Measurements from ENCODE around the gene TNFRSF13B.
"Not testable (repeated sequence)": the region's sequence is repeated elsewhere in the genome, so short reads cannot be mapped to it uniquely, and the experiment has no call there.

The TNFRSF13B gene

DNA sequence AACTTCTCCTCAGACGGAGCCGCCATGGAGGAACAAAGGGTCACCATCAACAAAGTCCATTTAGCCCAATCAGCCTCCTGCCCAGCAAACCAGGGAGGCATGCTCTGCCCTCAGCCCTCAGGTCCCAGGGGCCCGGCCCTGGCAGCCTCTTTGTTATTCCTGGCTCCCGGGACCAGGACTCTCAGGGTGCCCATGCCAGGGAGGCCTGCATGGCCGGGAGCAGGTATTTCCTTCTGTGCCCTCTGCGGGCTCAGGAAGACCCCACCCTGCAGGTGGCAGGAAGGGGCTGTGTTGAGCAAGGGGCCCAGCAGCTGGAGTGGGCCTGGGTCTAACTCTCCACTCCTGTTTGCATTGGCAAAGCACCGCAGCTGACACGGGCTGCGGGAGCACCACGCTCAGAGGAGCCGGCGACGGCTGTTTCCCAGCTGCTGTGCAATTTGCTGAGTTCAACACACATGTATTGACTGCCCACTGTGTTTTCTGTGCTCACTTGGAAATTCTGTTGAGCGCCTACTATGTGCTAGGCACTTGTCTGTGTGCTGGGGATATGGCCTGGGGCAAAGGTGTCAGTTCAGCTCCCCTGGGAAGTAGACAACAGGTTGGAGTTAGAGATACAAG, 33.2 kb upstream of the TNFRSF13B start:
- DNase-seq: peak in 1 of 3 experiments; percentile 1

DNA sequence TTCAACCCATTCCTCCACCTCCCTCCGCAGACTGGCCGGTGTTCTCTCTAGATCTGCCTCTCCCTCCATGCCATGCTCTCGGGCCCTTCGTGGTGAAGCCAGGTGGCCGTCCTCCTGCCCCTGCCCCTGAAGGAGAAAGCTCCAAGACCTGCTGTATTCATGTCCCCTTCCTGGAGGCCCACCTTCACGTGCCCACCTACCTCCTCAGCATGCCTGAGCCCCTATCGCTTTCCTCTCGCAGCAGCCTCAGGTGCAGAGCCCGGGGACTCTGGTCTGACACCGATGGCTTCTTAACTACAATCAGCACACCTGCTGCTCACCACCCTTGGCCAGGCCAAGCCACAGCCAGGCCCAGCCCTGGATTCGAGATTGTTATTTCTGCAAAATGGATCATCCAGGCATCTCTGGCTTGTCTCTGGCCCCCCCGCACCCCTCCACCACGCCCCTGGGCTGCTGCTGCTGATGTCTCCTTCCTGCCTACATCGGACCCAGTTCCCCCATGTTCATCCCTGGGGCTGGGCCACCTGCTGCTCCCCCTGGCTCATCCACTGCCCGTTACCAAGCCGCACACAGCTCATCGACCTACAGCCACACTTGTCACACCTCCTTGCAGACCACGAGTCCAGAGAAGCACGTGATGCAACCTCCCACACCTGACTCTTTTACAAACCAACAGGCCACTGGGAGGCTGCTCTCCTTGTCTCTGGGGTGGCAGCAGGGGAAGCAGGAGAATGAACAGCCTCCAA, 32.5 kb upstream of the TNFRSF13B start:
- DNase-seq: peak in 2 of 3 experiments; percentile 11 to 16

DNA sequence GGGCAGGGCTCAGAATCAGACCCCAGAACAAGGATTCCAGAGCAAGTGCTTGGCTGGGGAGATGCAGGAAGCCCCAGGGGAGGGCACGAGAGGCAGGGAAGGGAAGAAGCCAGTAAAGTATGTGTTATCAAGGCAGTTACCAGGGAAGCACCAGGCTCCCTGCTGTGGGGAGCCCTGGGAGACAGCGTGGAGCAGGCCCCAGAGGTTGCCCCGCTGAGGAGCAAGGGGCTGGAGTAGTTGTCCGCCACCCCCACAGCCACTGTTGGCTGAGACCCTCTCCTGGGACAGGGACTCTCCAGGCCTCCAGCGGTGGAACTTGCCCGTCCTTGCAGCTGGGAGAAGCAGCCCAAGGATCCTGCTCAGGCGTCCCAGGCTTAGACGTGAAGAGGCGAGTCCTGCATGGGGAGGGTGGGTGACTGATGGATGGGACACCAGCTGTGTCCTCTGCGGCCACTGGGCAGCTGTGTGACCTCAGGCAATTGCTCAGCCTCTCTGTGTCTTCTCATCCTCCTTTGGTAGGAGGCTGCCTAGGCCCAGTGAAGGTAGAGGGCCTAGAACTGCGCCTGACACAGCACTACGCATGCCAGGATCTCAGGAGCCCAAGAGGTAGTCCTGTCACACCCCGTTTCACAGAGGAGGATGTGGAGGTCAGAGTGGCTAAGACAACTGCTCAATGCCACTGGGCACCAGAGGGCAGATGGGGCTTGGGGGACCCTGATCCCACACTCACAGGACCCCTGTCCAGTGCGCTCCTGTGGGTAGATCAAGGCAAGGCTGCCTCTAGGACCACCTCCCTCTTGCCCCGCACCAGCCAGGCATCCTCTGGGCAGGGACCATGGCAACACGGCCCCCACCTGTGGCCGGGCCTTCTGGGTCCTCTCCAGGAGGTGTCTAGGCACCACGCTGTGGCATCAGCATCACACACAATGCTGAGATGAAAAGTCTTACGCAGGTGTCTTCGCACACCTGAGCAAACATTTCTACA, 31.1 kb upstream of the TNFRSF13B start:
- DNase-seq: peak in 2 of 3 experiments; percentile 69 to 79

DNA sequence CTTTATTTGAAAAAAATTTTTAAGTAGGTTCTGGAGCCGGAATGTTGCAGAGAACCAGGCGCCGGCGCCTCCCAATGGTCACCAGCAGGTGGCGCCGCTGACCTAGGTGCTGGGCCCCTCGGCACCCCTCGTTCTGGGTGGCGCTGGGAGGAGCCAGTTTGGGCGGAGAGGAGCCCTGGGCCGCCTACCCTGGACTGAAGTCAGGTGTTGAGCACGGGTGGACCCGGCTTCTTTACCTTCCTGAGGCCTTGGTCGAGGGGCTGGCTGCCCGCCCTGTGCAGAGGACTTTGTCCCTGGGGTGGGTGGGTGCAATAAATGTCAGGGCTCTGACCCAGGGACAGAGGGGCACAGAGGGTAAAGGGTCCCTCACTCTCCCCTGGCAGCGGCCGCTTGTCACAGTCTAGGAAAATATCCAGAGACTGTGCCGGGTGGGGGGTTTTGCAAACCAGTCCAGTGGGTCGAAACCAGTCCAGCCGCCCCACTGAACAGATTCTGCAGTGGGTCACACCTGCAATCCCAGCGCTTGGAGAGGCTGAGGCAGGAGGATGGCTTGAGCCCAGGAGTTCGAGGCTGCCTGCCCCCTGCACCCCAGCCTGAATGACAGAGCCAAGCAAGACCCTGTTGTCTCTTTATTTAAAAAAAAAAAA, 30.1 kb upstream of the TNFRSF13B start:
- DNase-seq: peak; percentile 57 to 77 (median 63)

DNA sequence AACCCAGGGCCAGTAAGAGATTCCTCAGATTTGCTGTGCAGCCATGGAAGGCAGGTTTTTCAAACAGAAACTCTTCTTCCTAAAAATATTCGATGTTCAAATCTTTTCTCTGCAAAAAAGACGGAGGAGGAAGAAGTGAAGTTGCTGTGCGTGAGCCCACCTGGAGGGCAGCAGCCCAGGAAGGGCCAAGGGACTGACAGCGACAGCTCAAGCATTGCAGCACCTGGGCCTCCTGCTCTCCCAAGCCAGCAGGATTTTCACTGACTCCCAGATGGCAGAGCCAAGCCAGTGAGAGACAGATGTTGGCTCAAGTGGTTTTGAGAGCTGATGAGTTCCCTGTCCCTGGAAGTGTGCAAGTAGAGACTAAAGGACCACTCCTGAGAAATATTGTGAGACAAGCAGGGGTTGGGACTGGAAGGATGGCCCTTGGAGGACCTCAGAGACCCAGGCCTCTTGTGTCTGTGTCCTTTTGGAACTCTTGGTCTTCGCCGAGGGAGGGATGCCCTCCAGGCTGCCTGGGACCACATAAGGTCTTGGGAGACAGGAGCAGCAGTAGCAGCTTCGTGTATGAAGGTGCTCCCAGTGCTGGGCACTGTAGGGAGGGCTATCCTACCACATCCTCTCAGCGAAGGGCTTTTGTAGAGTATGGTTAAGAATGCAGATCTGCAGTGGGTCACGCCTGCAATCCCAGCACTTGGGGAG, 29.3 kb upstream of the TNFRSF13B start:
- no peak for DNase-seq

DNA sequence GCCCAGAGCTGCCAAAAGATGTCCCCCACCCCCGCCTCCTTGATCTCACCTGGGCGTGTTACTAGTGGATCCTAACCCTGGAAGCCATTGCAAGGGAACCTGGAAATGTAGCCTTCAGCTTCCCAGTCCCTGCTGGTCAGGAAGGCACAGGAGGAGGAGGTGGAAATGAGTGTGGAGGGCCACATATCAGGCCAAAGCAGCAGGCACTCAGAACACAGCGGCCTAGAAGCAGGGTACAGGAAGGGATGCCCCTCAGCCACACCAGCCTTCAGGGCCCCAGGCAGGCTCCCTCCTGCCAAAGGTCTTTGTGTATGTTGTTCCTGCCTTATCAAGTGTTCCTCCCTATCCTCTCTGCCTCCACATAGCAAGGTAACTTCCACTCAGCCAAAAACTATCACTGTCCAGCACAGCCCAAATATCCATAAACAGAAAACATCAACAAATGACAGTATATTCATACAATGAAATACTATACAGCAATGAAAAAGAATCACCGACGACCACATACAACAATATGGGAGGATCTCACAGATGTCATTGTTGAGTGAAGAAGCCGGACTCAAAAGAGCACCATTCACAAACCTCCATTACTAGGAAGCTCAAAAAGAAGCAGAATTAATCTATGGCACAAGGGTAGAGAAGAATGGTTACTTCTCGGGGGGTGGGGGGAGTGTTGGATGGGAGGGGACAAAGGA, 28.2 kb upstream of the TNFRSF13B start:
- no peak for DNase-seq

DNA sequence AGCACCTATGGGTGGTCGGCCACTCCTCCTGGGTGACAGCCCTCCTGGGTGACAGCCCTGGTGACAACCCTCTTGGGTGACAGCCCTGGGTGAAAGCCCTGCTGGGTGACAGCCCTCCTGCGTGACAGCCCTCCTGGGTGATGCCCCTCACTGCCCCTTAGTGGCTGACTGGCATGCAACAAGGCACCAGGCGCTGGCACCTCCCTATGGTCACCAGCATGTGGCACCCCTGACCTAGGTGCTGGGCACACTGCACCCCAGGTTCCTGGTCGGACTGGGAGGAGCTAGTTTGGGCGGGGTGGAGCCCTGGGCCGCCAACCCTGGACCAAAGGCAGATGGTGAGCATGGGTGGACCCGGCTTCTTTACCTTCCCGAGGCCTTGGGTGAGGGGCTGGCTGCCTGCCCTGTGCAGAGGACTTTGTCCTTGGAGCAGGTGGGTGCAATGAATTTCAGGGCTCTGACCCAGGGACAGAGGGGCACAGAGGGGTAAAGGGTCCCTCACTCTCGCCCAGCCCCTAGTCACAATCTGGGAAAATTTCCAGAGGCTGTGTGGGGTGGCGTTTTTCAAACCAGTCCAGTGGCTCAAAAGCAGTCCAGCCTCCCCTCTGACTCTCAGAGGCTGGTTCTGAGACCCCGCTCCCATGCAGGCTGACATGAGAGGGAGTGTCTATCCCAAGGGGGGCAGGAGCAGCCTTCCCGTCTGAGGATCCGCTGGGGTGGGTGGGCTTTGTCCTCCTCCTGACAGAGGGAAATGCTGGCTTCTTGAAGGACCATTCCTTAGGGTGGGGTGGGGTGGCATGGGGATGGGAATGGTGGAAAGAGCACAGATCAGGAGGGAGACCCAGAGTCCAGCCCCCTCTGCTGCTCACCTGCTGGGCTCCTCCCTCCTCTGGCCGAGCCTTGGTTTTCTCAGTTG, 25.9 kb upstream of the TNFRSF13B start:
- no peak for DNase-seq

DNA sequence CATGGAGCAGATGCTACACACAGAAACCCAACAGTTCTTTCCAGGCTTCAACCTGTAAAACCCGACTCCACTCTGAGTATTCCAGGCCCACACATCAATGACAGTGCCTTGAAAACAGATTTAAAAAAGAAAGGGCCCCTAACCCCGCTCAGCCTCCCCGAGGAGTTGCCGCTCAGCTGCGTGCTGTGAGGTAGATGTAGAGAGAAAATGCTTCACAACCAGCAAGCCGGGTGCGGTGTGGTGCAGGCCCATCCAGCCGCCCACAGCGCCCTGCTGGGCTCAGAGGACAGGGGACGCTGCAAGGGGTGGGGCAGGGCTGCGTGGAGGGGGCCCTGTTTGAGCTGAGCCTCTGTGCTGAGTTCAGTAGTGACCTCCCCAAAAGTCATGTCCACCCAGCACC, 24.8 kb upstream of the TNFRSF13B start:
- not testable (repeated sequence) for DNase-seq

DNA sequence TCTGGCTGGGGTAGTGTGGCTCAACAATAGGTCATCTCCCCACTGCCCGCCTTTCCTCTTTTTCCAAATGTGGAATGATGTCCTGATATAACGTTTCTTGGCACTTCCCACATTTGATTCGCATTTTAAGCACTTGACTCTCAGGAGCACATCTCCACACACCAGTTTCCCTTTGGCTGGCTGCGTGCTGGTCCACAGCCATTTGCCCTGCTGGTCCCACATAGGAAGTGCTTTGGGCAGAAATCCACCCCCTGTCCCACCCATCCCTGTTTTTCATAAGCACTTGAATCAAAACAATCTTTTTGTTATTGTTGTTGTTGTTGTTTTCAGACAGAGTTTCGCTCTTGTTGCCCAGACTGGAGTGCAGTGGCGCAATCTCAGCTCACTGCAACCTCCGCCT, 24.0 kb upstream of the TNFRSF13B start:
- DNase-seq: no peak

DNA sequence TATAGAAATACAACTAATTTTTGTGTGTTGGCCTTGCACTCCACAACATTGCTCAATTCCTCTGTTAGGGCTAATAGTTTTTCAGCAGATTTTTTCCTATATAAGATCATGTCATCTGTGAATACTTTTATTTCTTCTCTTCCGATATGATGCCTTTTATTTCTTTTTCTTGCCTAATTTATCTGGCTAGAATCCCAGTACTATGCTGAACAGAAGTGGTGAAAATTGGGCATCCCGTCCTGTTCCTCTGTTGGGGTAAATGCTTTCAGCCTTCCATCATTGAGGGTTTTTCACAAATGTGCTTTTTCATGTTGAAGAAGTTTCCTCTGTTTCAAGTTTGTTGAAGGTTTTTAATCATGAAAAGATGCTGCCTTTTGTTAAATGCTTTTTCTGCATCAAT, 22.7 kb upstream of the TNFRSF13B start:
- no peak for DNase-seq

DNA sequence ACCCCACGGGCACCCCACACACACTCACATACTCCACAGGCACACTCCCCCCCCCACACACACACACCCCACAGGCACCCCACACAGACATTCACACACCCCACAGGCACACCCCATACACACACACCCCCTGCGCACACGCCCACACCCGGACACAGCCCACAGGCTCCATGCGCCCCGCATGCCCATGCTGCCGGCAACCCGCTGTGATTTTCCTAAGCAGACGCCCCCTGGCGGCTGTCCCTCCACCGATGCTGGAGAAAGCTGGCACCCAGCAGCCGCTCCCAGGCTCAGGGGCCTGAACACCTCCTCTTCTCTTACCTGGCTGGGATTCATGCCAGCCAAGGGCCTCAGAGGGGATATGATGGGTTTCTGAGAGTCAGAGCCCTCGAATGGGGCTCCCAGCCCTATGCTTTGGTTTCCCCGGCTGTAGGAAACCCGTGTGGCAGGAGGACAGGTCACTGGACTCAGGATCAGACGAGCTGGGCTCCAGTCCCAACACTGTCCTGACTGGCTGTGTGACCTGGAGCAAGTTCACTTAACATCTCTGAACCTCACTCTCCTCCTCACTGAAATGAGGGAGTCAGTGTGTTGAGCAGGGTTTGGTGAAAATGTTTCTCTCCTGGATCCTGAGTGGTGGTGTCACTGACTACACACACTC, 19.6 kb upstream of the TNFRSF13B start:
- peak in 2 of 3 experiments; percentile 26 to 40 for DNase-seq

DNA sequence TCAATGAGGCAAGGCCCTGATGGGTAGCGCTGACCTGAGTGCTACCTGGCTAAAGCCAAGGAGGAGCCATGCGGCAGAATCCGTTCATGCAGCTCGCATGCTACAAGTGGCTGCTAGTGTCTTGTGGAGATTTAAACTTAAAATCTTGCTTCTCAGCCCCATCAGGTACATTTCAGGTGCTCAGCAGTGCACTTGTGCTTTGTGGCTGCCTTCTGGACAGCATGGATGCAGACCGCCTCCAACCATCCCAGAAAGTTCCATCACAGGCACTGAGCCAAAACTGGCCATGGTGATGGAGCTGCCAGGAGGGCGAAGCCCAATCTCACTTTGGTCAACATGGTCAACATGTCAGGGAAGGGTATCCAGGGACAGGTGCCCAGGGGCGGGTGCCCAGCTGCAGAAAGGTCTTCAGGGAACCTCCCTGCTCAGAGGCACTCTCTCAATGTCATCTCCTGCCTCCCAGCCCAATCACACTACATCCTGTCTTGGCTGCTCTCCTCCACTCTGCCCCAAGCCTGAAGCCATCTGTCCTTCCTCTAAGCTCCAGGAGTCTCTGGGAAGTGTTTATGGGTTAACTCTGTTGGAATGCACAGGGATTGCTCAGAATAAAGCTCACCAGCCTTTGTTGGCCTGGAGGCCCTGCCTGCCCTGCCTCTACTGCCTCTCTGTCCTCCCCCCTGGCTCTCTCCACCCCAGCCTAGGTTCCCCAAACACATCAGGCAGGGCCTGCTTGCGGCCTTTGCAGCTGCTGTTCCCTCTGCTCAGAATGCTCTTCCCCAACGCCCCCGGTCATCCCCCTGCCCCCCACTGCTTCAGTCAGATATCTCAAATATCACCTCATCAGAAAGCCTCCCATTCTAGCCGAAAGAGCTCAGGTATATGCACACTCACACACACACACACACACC, 18.3 kb upstream of the TNFRSF13B start:
- no peak for DNase-seq

DNA sequence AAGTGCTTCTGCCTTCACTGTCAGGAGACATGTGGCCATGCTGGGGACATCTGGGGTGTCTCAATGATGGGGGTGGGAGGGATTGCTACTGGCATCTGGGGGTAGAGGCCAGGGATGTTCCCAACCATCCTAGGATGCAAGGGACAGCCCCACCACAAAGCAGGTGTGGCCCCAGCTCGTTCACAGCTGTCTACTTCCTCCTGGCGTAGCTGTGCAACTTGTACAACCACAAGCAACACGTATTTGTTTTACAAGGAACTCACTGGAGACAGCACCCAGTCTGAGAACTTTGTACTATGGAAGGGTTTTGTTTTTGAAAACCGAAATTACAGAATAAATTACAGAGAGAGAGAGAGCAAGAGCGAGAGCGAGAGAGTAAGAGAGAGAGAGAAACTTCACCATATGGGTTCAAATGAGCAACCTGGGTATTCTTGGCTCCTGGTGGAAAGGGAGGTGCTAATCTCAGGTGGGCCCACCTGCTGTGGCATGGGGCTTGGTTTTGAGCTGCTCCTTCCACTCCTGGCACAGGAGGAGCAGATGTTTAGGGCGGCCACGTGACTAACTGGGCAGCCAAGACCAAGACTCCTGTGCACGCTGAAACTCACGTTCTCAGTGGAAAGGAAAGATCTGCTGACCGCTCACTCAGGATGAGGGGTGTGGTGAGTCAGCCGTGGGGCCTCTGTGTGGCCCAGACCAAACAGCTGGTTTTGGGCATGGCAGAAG, 17.5 kb upstream of the TNFRSF13B start:
- no peak for DNase-seq

DNA sequence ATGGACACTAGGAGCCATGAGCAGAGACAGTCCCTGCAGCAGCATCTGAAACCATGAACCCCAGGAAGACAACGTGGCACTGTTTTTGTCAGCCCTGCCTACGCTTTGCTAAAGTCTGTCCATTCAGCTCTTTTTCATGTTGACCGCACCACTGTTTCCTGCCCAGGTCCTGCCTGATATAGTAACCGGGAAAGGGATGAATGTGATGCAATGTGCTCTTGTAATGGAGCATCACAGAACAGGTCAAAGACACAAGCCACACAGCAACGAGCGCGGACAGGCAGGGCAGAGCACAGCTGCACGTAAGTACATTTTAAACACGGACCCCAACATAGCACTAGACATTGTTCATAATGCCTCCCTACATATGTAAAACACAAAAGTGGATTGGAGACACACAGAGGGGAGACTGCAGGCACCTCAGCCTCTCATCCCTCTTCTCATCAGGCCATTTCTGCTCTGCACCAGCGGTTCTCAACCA, 16.9 kb upstream of the TNFRSF13B start:
- no peak for DNase-seq

DNA sequence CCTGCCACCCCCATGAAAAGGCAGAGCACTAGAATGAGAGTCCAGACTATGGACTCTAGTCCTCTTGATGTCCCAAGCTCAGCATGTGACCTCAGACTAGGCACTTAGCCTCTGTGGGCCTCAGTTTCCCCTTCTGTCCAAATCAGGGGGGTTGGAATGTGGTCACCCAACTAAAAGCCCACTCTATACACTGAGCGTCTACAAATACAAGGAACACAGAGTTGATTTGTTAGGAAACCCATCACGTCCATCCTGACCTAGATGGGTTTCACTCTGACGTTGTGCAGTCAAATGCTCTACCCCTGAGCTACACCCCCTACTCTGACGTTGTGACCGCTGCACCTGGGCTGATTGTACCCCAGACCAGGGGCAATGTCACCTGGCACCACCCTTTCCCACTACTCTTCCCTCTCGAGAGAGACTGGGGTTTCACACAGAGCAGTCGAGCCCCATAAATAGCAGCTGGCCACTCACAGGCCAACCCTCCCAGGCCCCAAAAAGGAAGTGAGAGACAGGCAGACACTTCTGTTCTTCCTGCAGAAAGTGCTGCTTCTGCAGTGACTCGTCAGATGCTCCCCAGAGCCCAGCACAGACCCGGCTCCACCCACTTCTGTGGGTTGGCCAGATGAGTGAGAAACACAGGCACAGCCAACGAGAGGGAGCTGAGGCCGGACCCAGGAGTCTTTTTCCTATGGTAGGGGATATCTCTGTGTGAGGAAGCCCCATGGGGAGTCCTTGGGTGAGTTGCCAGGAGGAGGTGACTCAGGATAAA, 16.1 kb upstream of the TNFRSF13B start:
- DNase-seq: no peak

DNA sequence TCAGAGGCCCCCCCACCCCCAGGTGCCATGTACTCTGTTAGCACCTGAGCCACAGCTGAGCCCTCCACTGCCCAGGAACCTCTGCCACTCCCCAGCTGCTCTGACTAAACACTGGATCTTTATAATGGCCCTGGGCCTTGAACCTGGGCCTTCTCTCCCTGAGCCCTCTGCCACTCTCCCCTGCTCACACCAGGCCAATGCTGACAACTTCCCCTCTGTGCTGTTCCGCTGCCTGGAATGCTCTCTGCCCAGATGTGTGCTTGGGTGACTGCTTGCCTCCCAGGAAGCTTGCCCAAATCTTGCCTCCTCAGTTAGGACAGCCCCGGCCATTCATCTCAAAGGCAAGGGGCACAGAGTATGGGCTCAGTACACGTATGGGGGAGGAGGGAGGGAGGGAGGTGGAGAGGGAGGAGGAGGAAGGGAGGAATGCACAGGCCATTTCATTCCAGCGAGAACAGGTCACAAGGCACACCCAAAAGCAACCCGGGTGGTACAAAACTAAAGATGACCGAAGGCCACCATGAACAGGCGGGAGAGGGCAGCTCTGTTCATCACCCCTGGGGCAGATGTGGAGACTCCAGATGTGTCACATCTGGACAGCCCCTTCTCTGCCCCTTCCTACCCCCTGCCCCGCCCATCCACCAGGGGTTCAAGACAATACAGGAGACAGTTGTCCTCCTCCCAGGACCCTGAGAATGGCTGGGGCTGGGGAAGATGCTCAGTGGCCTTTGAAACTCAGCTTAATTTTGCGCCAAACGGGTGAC, 15.3 kb upstream of the TNFRSF13B start:
- no peak for DNase-seq

Data from NCI-H1417 (cell line).